Ureter (tissue), 1 donor: ENCODE results near the gene DNAI4. TPM values are rescaled to one million over a fixed set of nuclear protein-coding genes. Genes with fewer than 3 reads are reported as not detected.
A peak's percentile ranks its signal among the peaks of the same experiment; 100 is the strongest.
"Not testable (repeated sequence)": the region's sequence is repeated elsewhere in the genome, so short reads cannot be mapped to it uniquely, and the experiment has no call there.

Experiments used
- DNase-seq: peaks from one replicate; pipeline ENCODE4 v3.0.0-alpha.2; 2020; ENCODE audit warnings: low spot score
- total RNA-seq: library from RNA; stranded (reverse); gene quantifications from one replicate; pipeline ENCODE4 v1.2.4, GENCODE V29; 2023
- donor health status: DM: yes; HTN: yes; CAD: no.

The DNAI4 gene
- 17.2 TPM for total RNA-seq

DNA sequence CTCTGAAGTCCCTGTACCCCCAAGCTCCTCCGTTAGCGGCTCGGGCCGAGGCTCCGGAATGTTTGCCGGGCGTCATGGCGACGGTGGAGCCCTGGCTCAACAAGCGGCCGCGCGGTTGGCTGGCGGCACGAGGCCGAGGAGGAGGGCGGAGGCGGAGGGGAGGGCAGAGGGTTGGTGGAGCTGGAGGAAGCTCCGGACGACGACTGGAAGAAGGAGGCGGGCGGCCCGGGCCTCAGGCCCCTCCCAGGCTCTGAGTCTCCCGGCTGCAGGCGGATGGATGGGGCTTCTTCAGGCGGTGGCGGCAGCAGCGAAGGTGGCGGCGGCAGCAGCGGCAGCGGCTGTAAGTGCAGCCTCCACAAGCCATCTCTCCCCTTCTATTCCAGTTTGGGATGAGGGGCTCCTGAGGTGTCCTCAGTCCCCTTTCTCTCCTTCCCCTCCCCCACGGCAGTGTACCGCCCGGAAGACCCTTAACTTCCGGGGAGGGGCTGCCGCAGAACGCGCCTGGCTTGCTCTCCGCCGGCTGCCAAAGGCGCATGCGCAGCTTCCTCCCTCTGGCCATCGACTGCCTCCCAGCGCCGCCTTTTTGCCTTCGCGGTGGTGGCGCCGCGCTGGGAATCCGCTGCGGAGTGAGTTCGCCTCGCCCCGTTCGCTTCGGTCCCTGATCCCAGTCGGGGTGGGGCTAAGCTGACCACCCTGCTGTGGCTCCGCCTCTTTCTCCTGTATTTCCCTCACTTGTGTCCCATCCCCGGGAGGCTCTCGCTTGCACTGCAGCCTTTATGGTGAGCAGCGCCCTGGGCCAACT is at the start of gene DNAI4, which contains the start of gene MIER1:
TSS of gene DNAI4 (minus strand) at position 101 of the 802 bp plus-strand sequence. CDS start at position 76, 25 bp downstream.
TSS of gene MIER1 (plus strand) at position 235 of the 802 bp plus-strand sequence. CDS start at position 274, 39 bp downstream.
- peak; percentile 98 for DNase-seq

- no peak for DNase-seq
These were observed 43.9 kb upstream of the DNAI4 start for GRCh38 chr1:66968574-66968973.

- not testable (repeated sequence) for DNase-seq
These were observed 41.7 kb upstream of the DNAI4 start for GRCh38 chr1:66966188-66966873.

DNA sequence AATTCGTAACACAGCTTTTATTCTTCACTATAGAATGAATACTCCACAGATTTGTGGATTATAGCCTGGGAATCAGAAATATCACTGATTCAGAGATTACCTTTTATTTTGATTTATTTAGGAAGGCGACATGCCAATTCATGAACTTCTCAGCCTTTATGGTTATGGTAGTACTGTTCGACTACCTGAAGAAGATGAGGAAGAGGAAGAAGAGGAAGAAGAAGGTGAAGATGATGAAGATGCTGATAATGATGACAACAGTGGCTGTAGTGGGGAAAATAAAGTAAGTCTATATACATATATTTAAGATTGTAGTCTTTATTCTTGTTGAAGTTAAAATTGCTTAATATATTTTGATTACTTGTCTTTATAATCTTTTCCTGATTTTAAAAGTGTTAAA is 33.3 kb upstream of the DNAI4 start:
- no peak for DNase-seq

- DNase-seq: no peak
These were observed 29.6 kb upstream of the DNAI4 start for GRCh38 chr1:66954208-66954607.

DNA sequence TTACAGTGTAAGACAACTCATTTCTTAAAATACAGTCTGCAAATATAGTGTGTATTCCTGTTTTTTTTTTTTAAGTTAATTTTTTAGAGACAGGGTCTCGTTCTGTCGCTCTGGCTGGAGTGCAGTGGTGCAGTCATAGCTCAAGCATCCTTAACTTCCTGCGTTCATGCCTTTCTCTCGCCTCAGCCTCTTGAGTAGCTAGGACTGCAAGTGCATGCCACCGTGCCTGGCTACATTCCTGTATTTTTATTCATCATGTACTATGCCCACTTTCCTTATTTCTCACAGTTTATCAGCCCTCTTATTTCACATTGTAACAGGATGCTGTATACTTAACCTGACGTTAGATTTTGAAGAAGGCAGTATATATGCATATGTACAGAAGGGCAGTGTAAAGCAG is 26.9 kb upstream of the DNAI4 start:
- DNase-seq: no peak

DNA sequence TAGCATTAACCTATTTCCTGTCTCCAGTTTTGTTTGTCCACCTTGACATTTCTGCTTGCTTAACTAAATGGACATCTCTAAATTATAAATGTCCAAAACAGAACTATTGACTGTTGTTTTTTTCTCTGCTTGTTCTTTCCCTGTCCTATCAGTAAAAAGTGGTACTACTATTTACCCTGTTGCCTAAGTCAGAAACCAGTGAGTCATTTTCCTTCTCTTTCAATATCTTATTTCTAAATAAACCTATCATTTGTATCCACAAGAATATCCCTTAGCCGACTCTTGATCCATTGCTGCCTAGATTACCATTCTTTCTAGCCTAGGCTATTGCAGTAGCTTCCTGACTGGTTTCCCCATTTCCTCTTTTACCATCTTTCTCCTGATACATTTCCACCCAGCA is 22.6 kb upstream of the DNAI4 start:
- DNase-seq: no peak

DNA sequence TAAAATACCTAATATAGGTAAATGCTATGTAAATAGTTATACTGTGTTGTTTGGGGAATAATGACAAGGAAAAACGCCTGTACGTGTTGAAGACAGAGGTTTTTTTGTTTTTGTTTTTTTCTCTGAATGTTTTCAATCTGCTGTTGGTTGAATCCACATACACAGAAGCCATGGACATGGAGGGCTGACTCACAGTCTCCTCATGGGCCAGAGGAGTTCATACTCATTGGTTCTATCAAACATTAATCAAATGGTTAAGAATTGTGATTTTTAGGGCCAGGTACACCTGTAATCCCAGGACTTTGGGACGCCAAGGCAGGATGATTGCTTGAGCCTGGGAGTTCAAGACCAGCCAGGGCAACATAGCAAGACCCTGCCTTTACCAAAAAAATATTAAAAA is 20.7 kb upstream of the DNAI4 start:
- no peak for DNase-seq

GRCh38 chr1:66944330-66945274 is 19.9 kb upstream of the DNAI4 start:
- DNase-seq: no peak

- no peak for DNase-seq
These were observed 18.8 kb upstream of the DNAI4 start for GRCh38 chr1:66943361-66943969.

- no peak for DNase-seq
These were observed 16.3 kb upstream of the DNAI4 start for GRCh38 chr1:66940981-66941380.

DNA sequence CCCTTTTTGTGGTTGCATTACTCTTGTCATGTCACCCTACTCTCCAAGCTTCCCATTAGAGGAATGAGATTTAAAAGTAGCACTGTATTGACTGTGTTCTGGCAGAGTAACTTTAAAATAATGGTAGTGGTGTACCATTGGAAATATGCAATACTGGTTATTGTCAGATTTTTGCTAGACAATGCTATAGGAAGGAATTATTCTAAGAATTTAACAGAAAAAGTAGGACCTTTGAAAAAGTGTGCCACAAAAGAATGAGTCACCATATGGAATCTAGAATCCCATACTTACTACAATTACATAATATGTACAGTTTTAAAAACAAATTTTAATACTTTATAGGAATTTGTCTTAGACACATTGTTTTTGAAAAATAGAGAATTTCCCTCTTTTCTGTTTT is 14.0 kb upstream of the DNAI4 start:
- no peak for DNase-seq

DNA sequence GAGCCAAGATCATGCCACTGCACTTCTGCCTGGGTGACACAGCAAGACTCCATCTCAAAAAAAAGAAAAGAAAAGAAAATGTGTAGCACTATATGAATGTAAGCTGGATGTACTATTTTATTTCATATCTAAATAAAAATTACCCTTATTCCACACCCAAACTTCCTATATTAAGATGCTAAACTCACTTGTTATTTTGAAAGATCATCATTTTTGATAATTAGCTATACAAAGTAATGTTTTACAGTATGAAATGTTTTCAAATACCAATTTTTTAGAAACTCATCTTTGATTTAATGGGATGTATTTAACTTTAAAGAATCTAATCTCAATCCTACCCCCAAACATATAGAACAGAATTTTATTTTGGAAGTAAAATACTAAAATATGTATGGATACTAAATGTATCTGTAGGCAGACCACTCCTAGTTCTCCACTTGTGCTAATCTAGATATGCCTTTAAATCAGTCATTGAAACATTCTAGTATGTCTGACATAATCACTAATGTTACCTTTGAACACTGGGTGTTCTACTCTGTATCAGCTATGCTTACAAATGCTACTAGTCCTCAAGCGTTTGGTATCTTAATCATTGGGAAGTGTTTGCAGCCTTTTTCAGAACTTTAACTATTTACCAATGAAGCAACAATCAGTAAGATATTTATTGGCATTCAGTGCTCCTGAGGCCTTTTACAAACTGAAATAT is 13.0 kb upstream of the DNAI4 start:
- no peak for DNase-seq

DNA sequence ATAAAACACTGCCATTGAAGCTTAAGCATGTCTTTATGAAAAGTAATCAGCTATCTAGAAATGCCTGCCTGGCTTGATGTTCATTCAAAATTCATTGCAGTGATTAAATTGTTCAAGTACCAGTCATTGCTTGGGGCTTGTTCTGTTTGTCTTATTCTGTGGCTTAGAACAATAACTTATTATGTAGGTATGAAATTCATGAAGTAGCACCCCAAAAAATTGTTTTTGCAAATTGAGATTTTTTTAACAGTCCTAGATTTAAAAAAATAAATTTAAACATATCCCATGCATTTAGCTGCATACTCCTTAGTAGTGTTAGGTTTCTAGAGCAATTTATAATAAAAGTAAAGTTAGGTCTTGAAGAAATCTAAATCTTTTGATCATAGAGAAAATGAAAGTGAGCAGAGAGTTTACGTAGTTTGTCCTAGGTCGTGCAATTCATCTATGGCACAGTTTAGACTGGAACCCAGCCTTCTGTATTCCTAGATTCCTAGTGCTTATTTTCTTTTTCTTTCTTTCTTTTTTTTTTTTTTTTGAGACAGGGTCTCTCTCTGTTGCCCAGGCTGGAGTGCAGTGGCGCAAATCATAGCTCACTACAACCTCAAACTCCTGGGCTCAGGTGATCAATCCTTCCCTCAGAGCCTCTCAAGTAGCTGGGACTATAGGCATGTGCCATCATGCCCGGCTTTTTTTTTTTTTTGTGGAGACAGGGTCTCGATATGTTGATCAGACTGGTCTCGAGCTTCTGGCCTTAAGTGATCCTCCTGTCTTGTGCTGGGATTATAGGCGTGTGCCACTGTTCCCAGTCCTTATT is 9.4 kb upstream of the DNAI4 start:
- no peak for DNase-seq

- DNase-seq: no peak
These were observed 7.6 kb upstream of the DNAI4 start for GRCh38 chr1:66932291-66932690.

DNA sequence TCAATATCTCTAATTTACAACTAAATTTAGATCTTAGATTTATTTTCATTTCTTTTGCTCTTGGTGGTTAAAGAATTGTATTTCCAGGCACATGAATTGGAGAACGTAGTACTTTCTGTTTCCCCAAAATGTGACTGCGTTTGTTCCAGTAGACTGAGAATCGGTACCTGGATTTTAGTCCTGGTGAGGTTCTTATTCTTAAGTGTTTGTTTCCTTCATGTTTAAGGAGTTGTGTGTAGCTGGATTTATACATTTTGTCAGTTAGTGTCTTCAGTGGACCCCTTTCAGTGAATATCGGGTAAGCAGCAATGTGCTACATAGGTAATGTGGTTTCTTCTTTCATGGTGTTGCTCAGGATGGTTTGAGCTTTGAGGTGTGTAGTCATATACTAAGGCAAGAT is 6.9 kb upstream of the DNAI4 start:
- no peak for DNase-seq

GRCh38 chr1:66930823-66931174 is 6.1 kb upstream of the DNAI4 start:
- DNase-seq: no peak

DNA sequence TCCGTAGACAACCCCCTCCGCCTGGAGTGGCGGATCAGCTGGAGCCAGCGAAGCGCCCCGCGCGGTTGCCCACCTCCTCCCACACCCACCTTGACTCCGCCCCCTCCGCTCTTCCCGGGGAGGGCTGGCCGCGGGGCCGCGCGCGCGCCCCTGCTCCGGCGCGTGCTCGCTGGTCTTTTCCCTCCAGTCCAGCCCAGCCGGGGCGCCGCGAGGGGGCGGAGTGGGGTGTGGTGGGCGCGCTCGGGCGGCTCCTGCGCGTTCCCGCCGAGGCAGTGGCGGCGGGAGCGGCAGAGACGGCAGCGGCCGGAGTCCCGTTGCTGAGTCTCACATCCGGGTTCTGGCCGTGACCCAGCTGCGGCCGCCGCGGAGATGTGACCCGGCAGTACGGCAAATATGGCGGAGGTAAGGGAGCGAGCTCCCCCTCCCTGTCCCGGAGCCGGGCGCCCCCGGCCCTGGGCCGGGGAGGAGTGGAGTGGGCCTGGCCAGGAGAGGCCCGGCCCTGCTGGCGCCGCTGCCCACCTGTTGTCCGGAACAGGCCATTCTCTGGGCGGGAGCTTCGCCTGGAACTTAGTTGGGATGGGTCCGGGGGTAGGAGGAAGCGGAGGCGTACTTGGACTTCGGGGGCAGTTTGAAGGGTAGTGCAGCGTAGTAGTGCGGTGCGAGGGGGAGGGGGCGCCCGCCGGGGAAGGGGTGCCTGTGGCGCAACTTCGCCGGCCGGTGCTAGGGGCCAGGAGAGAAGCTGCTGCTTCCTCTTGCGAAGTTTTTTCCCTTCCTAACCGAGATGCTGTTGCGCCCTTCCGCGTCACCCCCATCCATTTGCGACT is 5.6 kb upstream of the DNAI4 start:
- peak; percentile 95 for DNase-seq

GRCh38 chr1:66929691-66929998 is 5.0 kb upstream of the DNAI4 start:
- no peak for DNase-seq
